Esophagus squamous epithelium (tissue), 5 donors: ENCODE data around the gene NCEH1. TPM values are rescaled to one million over a fixed set of nuclear protein-coding genes. Genes with fewer than 3 reads are reported as not detected.

Experiments used
- DNase-seq: peaks from one replicate; lab custom pipeline; 2025; lab: John Stamatoyannopoulos, UW
- H3K27ac ChIP-seq, 4 donors: fragments of 200-600 bp; sonication (generic); one replicate each; pipeline ENCODE4 v1.5.1; 2016 to 2019; ENCODE audit warnings: mild to moderate bottlenecking in 1 of 4
- H3K27me3 ChIP-seq, 4 donors: fragments of 200-600 bp; sonication (generic); 1 replicate in 3 of 4; 2 replicates in 1 of 4; pipeline versions ENCODE4 v1.5.1 to v1.6.0; 2017 to 2021; ENCODE audit warnings: antibody characterized with exemption in 1 of 4
- H3K36me3 ChIP-seq, 3 donors: fragments of 200-600 bp; sonication (generic); one replicate each; pipeline ENCODE4 v1.5.1; 2016 to 2019
- H3K4me1 ChIP-seq, 3 donors: fragments of 200-600 bp; sonication (generic); one replicate each; pipeline ENCODE4 v1.5.1; 2017 to 2019
- H3K4me3 ChIP-seq, 4 donors: fragments of 200-600 bp; sonication (generic); 1 replicate in 3 of 4; 2 replicates in 1 of 4; pipeline ENCODE4 v1.5.1; 2016 to 2019; ENCODE audit warnings: mild to moderate bottlenecking in 2 of 4, moderate library complexity in 1 of 4
- H3K9me3 ChIP-seq, 3 donors: fragments of 200-600 bp; sonication (generic); one replicate each; pipeline ENCODE4 v1.5.1; 2016 to 2019
- CTCF ChIP-seq, 6 experiments: fragments of 450-650 bp in 4 of 6; fragments of 200-600 bp in 2 of 6; sonication (generic) in 2 of 6; IDR thresholded peaks; one replicate each; pipeline ENCODE4 v1.5.1; 2016 to 2019; ENCODE audit warnings: antibody characterized with exemption in 6 of 6, mild to moderate bottlenecking in 4 of 6, moderate library complexity in 4 of 6
- POLR2A ChIP-seq, 4 donors: fragments of 450-650 bp; IDR thresholded peaks; one replicate each; pipeline ENCODE4 v1.6.1; 2017; ENCODE audit warnings: antibody characterized with exemption in 4 of 4, mild to moderate bottlenecking in 4 of 4, moderate library complexity in 3 of 4
- WGBS, 2 donors: methylation state at CpG; one replicate each; pipeline ENCODE4 v1.1.5; 2018; 5-methylcytosine and 5-hydroxymethylcytosine counted together
- intact Hi-C: fragments of 100-400 bp; cut with DNase I; formaldehyde crosslinking; loops from one replicate; pipeline ENCODE4 v1.15.0; 2022
- total RNA-seq, 4 donors: library from RNA; depleted of rRNA; stranded (reverse); fragments of >200 nt; gene quantifications; one replicate each; pipeline ENCODE4 v1.1.0, GENCODE V29; 2016
- donor health status: DM: yes; HTN: yes; CAD: no.

Gene NCEH1
- total RNA-seq, 4 donors from 2014 or later, result 2.2 to 9.1 (median 5.0) TPM

DNA sequence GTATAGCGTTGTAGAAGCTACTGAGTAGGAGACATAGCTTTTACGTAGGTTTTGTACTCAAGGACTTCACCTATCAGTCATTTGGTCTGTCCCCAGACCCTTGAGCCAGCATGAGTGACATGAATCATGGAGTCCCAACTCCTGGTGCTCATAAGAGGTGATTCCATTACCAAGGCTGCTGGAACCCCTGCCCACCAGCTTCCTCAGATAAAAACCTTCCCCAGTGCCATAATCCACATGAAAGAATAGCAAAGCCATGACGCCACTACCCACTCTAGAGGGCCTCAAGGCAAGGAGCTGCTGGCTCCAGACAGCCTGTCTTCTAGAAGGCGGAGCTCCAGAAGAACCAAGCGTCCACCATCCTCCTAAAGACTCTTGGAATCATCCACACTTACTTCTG, 69.6 kb downstream of the NCEH1 start:
- Histone ChIP-seq H3K4me1 (peaks cover 0 to 9% (median 0%) of the 10 kb centered on the region in 3 donors), H3K9me3 (no peaks in the 10 kb centered on the region), H3K27me3 (no peaks in the 10 kb centered on the region), H3K4me3 (no peak overlapping the region), H3K27ac (no peak overlapping the region), H3K36me3 (peaks cover 0 to 27% (median 0%) of the 10 kb centered on the region in 3 donors)
- TF ChIP-seq POLR2A (IDR thresholded peaks at IDR 0.05) (no peak), CTCF (IDR thresholded peaks at IDR 0.05) (no peak)
- 93 to 95% methylated on average over 3 to 5 of the region's 5 CpGs for WGBS, 2 donors
- DNase-seq, result no peak
- intact Hi-C loops, result no loop called here

DNA sequence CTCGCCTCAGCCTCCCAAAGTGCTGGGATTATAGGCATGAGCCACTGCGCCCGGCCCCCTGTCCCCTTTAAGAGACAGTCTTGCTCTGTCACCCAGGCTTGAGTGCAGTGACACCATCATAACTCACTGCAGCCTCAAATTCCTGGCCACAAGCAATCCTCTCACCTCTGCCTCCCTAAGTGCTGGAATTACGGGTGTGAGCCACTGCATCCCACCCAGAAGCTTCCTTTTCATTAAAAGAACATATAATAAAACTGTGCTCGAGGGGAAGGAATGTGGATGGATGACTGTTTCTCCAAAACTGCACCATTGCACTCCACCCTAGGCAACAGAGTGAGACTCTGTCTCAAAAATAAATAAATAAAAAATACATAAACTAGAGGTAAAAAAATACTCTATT, 70.1 kb downstream of the NCEH1 start:
- TF ChIP-seq CTCF (IDR thresholded peaks at IDR 0.05), result no peak
- no peak for TF ChIP-seq POLR2A (IDR thresholded peaks at IDR 0.05)
- no peaks in the 10 kb centered on the region for H3K27me3 ChIP-seq
- DNase-seq, result no peak
- WGBS, 2 donors, result 88 to 95% methylated on average over 5 of the region's 5 CpGs
- H3K27ac ChIP-seq, result no peak overlapping the region
- H3K4me3 ChIP-seq, result no peak overlapping the region
- H3K9me3 ChIP-seq, result no peaks in the 10 kb centered on the region
- peaks cover 0 to 12% (median 1%) of the 10 kb centered on the region in 3 donors for H3K4me1 ChIP-seq
- intact Hi-C loops, result no loop called here
- peaks cover 0 to 27% (median 0%) of the 10 kb centered on the region in 3 donors for H3K36me3 ChIP-seq

DNA sequence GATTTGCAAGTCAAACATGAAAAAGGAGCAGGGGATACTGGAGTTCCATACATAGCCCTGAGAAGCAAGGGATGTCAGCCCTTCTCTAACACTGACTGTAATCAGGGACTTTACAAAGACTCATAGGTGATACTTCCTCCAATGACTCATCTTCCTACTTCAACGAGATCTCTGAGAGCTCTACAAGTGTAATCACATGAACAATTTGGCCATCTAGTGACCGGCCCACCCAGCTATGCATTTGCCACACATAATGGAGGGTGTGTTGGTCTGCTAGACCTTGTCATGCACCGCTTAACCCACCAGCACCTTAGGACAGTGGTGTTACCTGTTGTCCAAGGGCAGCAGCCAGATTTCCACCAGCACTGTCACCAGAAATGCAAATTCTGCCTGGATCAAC, 75.3 kb downstream of the NCEH1 start:
- no peaks in the 10 kb centered on the region for H3K27me3 ChIP-seq
- peaks cover 0 to 23% (median 3%) of the 10 kb centered on the region in 3 donors for H3K4me1 ChIP-seq
- TF ChIP-seq CTCF (IDR thresholded peaks at IDR 0.05) (no peak), POLR2A (IDR thresholded peaks at IDR 0.05) (no peak)
- 43 to 57% methylated on average over 3 of the region's 3 CpGs for WGBS, 2 donors
- H3K9me3 ChIP-seq, result no peaks in the 10 kb centered on the region
- DNase-seq, result no peak
- H3K36me3 ChIP-seq, result peaks cover 0 to 29% (median 0%) of the 10 kb centered on the region in 3 donors
- intact Hi-C loops, result no loop called here
- H3K27ac ChIP-seq, result peak overlapping the region in 3 of 4 donors; percentile 18 to 62 (median 53)
- H3K4me3 ChIP-seq, result no peak overlapping the region

DNA sequence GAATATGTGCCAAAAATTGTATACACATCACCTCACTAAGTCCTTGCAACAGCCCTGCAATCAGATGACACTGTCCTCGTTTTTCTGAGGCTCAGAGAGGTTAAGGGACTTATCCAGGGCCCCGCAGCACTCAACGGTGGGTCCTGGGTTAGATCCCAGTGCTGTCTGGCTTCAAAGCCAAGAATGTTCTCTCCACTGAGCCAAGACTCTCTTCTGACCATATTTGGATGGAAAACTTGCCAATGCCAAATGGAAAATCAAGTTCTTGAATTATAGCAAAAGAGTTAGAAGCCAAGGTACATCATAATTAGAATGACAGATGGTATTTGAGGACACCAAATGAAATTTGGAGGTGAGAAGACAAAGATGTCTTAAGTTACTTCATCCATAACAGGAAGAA, 75.9 kb downstream of the NCEH1 start:
- no peaks in the 10 kb centered on the region for H3K27me3 ChIP-seq
- peaks cover 0 to 29% (median 0%) of the 10 kb centered on the region in 3 donors for H3K36me3 ChIP-seq
- 42 to 50% methylated on average over 3 of the region's 3 CpGs for WGBS, 2 donors
- TF ChIP-seq POLR2A (IDR thresholded peaks at IDR 0.05) (no peak), CTCF (IDR thresholded peaks at IDR 0.05) (no peak)
- no peaks in the 10 kb centered on the region for H3K9me3 ChIP-seq
- peaks cover 0 to 26% (median 3%) of the 10 kb centered on the region in 3 donors for H3K4me1 ChIP-seq
- H3K27ac ChIP-seq, result peak overlapping the region in 3 of 4 donors; percentile 18 to 62 (median 53)
- intact Hi-C loops, result no loop called here
- no peak overlapping the region for H3K4me3 ChIP-seq
- DNase-seq, result no peak

DNA sequence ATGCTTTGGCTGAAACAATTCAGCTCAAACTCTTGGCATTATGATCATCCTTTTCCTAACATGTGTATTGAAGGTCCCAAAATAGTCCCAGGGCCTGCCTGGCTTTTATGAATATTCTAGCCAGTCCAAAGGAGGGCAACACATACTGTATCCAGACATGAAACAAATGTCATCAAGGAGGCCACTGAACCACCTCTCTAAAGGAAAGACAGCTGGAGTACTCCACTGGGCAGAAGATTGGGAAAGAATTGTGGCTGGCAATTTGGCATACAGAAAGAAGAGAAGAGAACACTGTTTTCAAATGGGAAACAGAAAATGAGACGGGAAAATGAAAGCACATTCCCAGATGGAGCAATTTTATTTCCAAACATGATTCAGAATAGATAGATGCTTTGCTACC, 80.6 kb downstream of the NCEH1 start:
- WGBS, 2 donors, result 38 to 54% methylated on average over 1 of the region's 1 CpG
- no peaks in the 10 kb centered on the region for H3K27me3 ChIP-seq
- intact Hi-C loops, result no loop called here
- H3K9me3 ChIP-seq, result no peaks in the 10 kb centered on the region
- H3K4me1 ChIP-seq, result peaks cover 0 to 47% (median 10%) of the 10 kb centered on the region in 3 donors
- peaks cover 0 to 29% (median 0%) of the 10 kb centered on the region in 3 donors for H3K36me3 ChIP-seq
- peak overlapping the region in 3 of 4 donors; percentile 4 to 71 (median 49) for H3K27ac ChIP-seq
- no peak for TF ChIP-seq CTCF (IDR thresholded peaks at IDR 0.05)
- no peak for TF ChIP-seq POLR2A (IDR thresholded peaks at IDR 0.05)
- no peak for DNase-seq
- no peak overlapping the region for H3K4me3 ChIP-seq
